ENCODE results near the gene OR4F6.

OR4F6 gene

GRCh38 chr15:101805605-101806345, 2.5 kb downstream of the OR4F6 start:
- DNase-seq, result no peak

GRCh38 chr15:101807345-101807945, 4.1 kb downstream of the OR4F6 start:
- no peak for DNase-seq

DNA sequence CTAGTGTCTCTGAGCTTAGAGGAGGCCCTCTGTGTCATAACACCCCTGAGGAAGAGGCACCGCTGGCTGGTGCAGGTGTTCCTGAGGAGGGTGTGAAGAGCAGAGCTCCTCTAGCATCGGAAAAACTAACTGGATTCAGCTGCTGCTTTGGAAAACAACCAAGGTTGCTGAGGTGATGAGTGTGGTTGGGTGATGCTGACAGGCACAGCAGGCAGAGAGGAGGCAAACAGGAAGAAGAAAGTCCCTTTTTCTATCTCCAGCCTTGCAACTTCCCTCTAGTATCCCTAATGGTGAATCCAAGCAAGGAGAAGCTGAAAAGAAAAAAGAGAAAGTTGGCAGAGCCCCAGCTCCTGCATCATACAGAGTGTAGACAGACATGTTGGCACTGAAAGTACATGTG, 4.9 kb downstream of the OR4F6 start:
- DNase-seq, result no peak

GRCh38 chr15:101810456-101810855, 7.1 kb downstream of the OR4F6 start:
- no peak for DNase-seq

DNA sequence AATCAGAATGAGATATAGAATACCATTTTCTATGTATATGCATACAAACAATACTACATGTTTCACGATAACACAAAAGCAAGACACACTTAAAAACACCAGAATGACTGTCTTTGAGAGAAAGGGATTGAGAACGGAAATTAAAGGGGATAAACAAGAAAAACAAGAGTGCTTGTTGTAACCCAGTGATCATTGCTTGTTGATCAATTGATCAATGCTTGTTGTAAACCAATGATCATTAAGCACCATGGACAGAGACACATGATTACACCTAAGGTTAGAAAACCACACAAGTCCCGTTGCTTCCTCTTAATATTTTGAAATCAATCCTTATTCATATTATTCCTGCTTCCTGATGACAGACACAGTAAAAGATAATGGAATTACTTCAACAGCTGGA, 7.6 kb downstream of the OR4F6 start:
- DNase-seq, result no peak

DNA sequence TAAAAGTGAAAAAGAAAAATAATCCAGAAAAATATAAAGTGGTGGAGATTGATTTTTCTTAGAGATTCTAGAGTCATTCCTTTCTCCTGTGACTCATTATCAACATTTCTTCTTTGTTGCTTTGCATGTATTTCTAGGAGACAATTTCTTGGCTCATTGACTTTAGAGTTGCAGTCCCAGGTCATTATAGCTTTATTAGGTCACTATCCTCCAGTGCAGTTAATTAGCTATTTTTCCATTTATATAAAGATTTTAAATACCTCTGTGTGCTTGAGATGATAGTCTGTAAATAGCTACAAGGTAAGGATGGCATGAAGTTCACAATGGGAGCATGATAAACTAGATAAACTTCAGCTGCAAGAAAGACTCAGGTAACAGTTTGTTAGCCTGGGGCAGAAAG, 8.6 kb downstream of the OR4F6 start, which contains the start of gene OR4F15:
Gene OR4F15, plus strand, starts transcription at position 301 of the 400 bp plus-strand sequence. CDS start 5,985 bp downstream, outside the sequence.
- no peak for DNase-seq

- DNase-seq, result no peak
Measured at GRCh38 chr15:101813803-101814534, 10.7 kb downstream of the OR4F6 start.

DNA sequence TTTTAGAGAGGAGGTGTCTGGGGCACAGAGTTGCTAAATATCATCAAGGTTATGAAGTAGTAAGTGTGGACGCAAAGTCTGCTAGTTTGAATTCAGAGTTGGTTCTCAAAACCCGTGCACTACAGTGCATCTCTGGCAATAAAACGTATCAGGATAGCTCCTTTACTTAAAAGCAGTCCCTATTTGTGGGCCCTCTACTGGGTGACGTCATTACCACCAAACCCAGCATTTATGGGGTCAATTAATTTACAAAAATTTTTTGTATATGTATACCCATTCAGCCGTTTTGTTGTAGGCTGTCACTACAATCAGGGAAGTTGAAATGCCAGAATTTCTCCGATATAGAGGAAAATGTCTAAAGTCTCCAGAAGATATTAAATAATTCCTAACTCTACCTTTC, 17.5 kb downstream of the OR4F6 start:
- DNase-seq, result no peak

DNA sequence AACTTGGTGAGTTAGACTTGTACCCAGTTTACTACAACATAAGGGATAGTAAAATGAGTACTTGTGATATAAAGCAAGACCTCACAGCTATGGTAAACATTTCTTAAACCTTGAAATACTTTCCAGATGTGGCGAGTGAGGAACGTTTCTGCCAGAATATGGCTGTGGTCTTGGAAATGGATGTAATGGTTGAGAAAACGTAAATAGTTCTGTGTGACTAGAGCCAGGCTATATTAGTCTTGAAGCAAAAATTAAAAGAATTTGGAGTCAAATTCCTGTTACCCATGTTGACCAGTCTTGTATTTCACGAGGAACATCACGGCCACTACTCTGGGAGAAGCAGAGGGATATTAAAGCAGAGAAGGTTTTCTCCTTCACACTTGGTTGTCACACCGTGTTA, 23.9 kb downstream of the OR4F6 start:
- DNase-seq, result no peak

GRCh38 chr15:101828774-101829173, 25.5 kb downstream of the OR4F6 start:
- no peak for DNase-seq

DNA sequence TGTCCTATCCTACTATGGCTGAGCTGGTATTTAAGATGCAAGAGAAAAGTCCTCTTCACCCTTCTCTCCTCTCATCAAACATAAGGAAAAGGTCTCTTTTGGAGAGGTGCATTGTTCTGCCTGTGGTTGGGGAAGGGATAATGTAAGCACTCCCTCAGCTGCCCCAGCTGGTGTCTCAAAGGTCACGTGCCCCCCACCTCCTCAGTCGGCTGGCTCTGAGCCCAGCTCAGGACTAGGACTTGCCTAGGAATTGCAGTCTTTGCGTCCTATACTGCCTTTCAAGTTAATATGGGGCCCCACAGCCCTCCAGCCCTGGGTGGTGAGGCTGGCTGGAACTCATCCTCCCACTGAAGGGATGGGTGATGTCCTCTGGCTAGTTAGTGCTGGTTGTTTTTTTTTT, 38.3 kb downstream of the OR4F6 start:
- no peak for DNase-seq

DNA sequence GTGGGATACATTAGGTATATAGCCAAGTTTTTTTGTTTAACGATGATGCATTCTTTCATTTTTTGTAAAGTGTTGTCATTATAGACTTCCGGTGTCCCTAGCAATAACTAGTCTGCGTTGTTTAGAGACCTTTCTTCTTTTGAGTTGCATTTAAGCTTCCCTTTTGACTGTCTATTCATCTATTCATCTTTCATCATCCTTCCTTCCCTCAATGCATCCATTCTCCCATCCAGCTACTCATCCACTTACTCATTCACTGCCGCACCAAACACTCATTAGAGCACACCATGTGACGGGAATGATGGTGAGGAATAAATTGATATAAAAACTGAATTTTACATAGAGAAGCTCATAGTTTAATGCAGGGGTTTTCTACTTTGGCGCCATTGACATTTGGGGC, 41.6 kb downstream of the OR4F6 start:
- no peak for DNase-seq

DNA sequence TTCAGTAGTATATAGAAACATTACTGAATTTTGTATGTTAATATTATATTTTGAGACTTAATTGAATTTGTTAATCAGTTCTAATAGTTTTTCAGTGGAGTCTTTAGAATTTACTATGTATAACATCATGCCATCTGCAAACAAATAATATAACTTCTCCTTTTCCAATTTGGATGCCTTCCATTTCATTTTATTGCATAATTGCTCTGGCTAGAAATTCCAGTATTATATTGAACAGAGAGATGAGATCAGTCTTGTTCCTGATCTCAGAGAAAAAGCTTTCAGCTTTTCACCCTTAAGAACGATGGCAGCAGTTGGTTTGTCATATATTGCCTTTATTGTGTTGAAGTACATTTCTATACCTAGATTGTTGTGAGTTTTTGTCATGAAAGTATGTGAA, 49.0 kb downstream of the OR4F6 start:
- no peak for DNase-seq

Data from NCI-H1436 (cell line).